Cerebellar nuclear complex (tissue), 1 donor: Measurements from ENCODE around the gene HENMT1.
"Not testable (repeated sequence)": the region's sequence is repeated elsewhere in the genome, so short reads cannot be mapped to it uniquely, and the experiment has no call there.

Experiments used
- DNase-seq, 2 experiments: peaks; one replicate each; lab custom pipeline; 2025; lab: John Stamatoyannopoulos, UW

Gene HENMT1

DNA sequence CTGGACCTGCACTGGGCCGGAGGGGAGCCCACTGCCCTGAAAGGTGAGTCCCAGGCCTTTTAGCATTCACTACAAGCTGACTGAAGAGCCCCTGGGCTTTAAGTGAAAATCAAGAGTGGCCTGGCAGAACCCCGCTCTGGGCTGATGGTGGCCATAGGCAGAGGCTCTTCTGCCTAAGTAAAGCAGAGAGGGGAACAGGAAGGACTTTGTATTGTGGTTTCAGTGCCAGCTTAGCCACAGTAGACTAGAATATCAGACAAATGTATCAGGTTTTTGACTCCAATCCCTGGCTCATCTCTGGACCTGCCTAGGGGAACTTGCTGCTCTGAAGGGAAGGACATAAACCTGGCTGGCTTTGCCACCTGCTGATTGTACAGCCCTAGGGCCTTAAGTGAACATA lies 10.2 kb upstream of the HENMT1 start:
- no peak for DNase-seq

DNA sequence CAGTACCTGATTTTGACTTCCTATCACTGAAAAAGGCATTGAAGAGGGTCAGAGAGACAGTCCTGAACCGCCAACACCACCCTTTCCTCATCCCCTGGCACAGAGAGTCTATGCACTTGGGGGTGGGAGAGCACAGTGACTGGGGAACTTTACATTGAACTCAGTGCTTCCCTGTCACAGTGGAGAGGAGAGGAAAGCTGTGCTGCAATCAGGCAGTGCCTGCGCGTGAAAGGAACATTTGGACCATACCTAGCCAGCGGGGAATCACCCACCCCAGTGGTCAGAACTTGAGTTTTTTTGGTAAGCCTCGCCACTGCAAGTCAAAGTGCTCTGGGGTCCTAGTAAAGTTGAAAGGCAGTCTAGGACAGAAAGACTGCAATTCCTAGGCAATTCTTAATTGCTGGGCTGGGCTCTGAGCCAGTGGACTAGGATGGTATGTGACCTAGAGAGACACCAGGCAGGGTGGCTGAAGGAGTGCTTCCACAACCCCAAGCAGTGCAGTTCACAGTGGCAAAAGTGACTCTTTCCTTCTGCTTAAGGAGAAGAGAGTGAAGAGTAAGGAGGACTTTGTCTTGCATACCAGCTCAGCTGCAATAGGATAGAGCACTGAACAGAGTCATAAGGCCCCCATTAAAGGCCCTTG lies 9.4 kb upstream of the HENMT1 start:
- no peak for DNase-seq

DNA sequence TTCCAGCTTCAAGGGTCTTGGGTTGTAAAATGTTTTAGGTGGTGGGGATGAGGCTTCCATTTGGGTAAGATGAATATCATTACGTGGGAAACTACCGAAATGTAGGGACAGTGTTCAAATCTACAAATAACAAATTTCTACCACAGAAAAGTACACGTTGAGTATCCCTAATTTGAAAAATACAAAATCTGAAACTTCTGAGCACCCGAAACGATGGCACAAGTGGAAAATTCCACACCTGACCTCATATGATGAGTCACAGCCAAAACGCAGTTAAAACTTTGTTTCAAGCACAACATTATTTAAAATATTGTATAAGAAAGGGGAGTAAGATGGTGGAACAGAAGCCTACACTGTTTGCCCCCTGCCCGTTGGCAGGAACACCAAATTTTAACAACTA lies 8.8 kb upstream of the HENMT1 start:
- no peak for DNase-seq

DNA sequence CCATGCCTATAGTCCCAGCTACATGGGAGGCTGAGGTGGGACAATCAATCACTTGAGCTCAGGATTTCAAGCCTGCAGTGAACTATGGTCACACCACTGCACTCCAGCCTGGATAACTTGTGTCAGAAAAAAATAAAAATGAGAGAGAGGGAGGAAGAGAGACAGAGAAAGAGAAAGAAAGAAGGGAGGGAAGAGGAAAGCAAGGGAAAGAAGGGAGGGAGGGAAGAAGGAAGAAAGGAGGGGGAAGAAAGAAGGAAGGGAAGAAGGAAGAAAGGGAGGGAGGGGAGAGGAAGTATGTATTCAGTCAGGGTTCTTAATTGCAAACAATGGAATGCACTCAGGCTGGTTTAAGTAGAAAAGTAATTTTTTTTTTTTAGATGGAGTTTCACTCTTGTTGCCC lies 7.9 kb upstream of the HENMT1 start:
- no peak for DNase-seq

DNA sequence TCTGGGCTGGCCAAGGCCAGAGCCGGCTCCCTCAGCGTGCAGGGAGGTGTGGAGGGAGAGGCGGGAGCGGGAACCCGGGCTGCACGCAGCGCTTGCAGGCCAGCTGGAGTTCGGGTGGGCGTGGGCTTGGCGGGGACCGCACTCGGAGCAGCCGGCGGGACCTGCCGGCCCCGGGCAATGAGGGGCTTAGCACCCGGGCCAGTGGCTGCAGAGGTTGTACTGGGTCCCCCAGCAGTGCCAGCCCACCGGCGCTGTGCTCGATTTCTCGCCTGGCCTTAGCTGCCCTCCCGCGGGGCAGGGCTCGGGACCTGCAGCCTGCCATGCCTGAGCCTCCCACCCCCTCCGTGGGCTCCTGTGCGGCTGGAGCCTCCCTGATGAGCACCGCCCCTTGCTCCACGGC lies 6.5 kb upstream of the HENMT1 start:
- not testable (repeated sequence) for DNase-seq

DNA sequence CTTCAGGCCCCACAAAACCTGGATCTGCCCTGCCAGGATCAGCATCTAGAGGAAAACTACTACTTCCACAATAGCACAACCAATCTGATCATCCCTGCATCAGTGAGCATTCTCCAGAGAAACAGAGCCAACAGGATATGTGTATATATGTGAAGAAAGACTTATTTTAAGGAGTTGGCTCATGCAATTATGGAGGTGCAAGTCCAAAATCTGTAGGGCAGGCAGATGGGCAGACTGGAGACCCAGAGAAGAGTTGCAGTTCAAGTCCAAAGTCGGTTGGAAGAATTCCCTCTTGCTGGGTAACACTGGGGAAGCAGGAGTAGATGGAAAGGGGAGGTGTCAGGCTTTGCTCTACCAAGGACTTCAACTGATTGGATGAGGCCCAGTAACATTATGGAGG lies 4.9 kb upstream of the HENMT1 start:
- DNase-seq, result no peak

DNA sequence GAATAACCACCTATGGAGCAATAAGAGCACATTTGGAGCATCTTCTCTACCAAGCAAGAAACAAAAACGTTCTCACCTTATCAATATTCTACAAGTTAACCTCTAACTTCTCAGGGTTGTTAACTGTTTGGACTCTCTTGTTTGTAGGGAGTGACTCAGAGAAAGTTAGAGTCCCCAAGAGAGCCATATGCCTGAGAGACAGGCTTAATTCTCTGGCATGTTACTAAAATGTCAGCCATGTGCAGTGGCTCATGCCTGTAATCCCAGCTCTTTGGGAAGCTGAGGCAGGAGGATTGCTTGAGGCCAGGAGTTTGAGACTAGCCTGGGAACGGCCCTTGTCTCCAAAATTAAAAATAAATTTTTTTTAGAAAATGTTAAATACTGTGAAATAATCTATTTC lies 4.2 kb upstream of the HENMT1 start:
- DNase-seq, result no peak

DNA sequence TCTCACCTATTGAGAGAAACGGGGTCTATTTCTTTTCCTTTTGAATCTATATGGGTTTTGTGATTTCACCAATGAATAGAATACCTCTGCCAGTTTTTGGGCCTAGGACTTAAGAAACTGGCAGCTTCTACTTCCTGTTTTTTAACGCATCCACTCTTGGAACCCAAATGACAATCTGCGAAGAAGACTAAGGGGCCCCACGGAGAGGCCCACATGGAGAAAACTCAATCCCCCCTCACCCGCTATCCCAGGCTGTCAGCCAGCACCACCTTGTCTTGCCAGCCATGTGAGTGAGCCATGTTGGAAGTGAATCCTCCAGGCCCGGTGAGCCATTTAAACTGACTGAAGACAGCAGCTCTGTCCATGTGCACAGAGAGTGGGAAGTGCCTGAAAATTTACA lies 3.6 kb upstream of the HENMT1 start:
- no peak for DNase-seq

DNA sequence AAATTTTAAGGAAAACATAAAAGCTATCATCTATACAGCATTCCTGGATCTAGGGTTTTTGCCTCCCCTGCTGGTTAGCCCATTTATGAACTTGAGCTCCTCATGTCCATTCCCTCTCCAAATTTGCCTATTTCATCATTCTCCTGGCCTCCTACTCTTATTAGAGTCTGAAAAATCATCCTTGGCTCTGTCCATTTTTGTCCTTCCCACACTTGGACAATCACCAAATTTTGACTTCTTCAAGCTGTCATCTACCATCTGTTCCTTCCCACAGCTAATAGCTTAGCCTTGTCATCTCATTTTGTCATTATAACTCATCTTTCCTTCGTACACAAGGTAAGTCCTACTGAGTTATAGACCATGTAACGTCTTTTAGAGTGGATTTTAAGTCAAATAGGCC lies 2.2 kb upstream of the HENMT1 start:
- DNase-seq, result peak; percentile 76 to 95

DNA sequence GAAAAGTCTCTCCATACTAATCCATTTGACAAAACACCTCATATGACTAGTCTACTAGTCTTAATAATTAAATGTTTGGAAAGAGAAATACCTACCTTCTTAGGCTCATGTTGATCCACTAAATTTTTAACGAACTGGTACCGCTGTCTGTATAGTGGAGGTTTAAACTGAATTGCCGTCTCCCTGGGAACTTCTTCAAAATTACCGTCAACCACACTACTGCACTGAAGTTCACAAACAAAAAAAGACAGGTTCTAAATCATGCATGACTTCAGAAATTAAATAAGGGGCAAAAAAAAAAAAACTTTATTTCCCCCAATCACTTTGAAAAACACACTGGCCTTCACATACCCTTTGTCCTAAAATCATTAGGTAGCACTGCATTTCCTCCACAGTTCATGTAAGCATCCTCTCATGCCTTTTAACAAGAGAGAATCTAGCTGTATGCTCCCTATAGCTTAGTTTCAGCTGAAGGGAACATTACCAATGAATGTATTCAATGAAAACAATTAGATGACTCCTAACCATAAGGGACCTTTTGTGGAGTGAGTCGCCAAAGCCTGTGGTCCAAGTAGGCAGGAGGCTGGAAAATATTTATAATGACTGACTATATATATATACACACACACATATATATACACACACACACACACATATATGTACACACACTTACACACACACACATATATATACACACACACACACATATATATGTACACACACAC lies 3.4 kb downstream of the HENMT1 start:
- DNase-seq, result no peak

DNA sequence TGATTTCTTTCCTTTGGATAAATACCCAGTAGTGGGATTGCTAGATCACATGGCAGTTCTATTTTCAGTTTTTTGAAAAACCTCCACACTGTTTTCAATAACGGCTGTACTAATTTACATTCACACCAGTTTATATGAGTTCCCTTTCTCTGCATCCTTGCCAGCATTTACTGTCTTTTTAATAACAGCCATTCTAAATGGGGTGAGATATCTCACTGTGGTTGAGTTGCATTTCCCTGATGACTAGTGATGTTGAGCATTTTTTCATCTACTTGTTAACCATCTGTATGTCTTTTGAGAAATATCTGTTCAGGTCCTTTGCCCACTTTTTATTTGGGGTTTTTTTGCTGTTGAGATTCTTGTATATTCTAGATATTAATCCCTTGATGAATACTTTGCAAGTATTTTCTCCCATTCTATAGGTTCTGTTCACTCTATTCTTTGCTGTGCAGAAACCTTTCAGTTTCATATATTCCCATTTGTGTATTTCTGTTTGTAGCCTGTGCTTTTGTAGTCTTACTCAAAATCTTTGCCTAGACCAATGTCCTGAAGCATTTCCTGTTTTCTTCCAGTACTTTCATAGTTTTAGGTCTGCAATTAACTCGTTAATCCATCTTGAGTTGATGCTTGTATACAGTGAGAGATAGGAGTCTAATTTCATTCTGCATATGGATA lies 7.3 kb downstream of the HENMT1 start:
- DNase-seq, result no peak

DNA sequence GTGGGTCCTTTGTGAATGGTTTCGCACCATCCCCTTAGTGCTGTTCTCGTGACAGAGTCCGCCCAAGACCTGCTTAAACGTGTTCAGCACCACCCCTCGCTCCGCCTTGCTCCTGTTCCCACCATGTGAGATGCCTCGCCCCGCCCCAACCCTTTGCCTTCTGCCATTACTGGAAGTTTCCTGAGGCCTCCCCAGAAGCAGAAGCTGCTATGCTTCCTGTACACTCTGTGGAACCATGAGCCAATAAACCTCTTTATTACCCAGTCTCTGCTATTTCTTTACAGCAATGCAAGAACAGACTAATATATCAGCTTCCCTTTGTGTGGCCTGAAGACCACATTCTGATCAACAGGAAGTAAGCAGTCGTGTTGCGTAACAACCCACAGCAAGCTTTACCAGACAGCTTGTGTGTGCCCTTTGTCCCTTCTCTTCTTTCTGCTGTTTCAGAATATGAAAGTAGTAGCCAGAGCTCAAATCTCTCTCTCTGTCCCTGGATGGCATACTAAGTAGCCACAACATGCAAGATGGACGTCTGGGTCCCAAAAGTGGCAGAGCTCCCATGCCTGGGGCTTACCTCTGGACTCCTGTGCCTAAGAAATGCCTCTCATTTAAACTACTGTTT lies 14.1 kb downstream of the HENMT1 start:
- DNase-seq, result no peak

DNA sequence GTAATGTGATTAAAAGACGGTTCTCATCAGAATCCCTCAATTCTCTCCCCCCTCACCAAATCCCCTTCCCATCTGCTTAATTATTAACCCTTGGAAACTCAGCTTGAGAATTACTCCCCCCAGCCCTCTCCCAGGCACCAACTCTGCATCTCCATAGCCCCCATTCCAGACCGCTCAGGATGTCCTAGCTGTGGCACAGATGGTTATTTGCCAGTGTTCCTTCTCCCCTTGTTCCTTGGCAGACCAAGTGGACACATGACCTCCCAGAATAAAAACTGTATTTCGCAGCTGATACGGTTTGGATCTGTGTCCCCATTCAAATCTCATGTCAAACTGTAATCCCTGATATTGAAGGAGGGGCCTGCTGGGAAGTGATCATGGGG lies 14.6 kb downstream of the HENMT1 start:
- DNase-seq, result no peak

DNA sequence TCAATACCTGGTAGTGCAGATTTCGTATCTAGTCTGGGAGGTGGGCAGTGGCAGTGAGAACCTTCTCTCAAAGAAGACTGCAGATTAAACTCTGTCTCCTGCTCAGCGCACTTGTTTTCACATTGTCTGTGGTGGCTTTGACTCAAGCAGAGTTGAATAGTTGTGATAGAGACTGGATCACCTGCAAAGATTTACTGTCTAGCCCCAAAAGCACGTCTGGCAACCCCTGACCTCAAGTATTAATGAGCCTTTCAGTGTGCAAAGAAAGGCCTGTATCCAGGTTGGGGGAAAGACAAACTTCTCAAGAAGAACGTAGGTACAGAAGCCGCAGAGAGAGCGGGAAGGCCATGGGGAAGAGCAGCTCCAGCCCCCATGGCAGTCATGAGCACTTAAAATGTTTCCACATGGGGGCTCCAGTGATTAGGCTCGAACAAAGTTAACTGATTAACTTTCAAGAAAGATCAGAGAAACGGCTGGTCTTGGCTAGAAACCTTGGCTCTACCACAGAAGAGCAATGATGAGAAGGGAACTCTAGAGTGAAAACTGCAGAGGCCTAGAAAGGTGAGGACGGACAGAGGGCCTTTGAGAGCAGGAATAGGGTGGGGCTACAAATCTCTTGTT lies 15.2 kb downstream of the HENMT1 start:
- no peak for DNase-seq

DNA sequence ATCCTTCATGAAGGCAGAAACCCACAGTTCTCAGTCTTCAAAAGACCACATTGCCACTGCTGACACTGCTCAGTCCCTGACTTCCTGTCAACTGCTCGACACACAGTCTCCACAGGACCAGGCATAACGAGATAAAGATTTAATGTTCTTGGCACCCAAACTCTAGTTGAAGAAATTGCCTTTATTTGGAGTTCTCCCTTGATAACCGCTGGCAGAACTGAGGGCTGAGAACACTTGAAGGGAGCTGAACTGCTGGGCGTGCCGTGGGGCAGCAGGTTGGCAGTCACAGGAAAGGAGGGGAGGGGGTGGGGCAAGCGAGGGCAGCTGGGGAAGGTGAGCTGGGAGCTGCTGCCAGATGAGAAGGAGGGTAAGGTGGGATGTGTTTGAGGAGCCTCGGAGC lies 15.9 kb downstream of the HENMT1 start:
- no peak for DNase-seq

DNA sequence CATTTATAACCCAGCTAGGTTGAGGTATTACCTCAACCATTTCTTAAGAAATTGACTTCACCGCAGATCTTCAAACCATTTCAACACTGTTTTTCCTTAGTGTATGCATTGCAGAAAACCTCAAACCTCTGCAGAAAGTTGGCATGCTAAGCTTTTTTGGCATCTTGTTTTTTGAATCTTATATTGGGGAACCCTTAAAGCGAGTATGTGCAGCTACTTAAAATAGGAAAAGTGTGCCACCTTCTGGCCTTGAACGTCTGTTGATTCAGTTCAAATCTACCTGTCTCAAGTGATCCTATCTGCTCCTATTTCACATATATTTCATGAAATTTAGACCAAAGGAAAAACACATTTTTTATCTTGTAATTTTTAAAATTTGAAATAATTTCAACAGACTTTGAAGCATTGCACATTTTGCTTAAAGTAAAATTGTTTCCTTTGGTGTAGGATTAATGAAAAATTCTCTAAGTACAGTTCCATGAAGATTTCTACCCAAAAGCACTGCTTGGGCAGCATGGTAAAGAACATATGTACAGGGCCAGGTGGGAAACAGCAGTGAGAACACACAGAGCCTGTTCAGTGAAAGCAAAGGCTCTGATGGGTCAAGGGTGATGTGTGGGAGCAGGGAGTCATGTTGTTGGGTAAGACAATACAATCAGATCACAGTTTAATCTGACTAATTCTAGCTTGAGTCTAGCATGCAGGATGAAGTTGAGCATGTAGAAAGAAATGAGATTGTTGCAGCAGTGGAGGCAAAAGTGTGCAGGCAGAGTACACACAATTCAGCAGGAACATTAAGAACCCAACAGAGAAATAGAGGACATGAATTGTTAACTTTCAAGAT lies 17.2 kb downstream of the HENMT1 start:
- peak in 1 of 2 experiments; percentile 48 for DNase-seq

DNA sequence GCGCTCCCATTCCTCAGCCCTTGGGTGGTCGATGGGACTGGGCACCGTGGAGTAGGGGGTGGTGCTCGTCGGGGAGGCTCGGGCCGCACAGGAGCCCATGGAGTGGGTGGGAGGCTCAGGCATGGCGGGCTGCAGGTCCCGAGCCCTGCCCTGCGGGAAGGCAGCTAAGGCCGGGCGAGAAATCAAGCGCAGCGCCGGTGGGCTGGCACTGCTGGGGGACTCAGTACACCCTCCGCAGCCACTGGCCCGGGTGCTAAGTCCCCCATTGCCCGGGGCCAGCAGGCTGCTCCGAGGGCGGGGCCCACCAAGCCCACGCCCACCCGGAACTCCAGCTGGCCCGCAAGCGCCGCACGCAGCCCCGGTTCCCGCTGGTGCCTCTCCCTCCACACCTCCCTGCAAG lies 20.0 kb downstream of the HENMT1 start:
- not testable (repeated sequence) for DNase-seq

DNA sequence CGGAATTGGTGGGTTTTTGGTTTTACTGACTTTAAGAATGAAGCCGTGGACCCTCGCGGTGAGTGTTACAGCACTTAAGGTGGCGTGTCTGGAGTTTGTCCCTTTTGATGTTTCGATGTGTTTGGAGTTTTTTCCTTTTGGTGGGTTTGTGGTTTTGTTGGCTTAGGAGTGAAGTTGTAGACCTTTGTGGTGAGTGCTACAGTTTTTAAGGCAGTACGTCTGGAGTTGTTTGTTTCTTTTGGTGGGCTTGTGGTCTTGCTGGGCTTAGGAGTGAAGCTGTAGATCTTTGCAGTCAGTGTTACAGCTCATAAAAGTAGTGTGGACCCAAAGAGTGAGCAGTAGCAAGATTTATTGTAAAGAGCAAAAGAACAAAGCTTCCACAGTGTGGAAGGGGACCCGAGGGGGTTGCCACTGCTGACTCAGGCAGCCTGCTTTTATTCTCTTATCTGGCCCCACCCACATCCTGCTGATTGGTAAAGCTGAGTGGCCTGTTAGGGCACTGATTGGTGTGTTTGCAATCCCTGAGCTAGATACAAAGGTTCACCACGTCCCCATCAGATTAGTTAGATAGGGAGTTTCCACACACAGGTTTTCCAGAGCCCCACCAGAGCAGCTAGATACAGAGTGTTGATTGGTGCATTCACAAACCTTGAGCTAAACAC lies 20.9 kb downstream of the HENMT1 start:
- no peak for DNase-seq

DNA sequence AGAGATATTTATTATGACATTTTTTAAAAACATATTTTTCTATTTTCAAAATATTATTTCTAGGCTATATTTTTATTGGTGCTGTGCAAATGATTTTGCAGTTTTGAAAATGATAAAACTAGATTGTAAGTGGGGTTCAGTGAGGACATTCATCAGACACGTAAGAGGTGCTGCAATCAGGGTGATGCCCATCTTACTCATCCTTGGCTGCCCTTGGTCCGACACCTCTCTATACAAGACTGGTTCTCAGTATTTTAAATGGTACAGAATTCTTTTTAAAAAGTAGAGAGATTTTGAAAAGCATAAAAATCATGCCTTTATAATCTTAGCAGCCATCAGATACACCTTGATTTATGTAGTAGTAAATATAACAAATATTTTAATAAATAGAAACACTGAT lies 24.0 kb downstream of the HENMT1 start:
- DNase-seq, result no peak

DNA sequence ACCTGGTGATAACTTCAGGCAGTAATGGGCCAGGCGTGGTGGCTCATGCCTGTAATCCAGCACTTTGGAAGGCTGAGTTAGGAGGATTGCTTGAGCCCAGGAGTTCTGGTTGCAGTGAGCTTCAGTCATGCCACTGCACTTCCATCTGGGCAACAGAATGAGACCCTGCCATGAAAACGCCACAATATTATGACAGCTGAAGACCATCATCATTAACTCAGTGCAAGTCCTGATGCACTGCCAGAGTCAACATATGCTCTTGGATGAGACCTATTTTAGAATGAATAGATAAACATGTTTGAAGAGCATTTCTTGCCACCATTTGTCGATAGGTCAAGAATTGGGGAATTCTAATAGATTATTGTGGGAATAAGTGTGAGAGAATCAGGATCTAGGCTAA lies 26.4 kb downstream of the HENMT1 start:
- DNase-seq, result no peak

DNA sequence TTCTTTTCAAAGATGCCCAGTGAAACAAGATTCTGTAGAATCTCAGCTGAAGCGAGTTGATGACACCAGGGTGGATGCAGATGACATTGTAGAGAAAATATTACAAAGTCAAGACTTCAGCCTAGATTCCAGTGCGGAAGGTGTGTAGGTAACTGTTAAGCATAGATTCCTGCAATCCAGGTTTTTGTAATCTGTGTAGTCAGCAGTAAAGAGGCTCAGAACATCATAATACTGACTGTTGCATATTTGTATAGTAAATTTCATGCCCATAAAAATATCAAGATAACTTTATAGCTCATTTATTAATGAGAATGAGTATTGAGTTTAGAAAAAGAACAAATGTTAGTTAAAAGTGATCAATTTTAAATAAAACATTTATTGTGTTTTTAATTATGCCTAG lies 32.2 kb downstream of the HENMT1 start:
- DNase-seq, result no peak
